ENCODE measurements around the gene NRP2.
A peak's percentile ranks its signal among the peaks of the same experiment; 100 is the strongest.

The NRP2 gene

GRCh38 chr2:205781244-205781931 is 99.1 kb downstream of the NRP2 start:
- DNase-seq: no peak

GRCh38 chr2:205782941-205783340 is 100.6 kb downstream of the NRP2 start:
- no peak for DNase-seq

GRCh38 chr2:205783872-205784499 is 101.7 kb downstream of the NRP2 start:
- no peak for DNase-seq

- DNase-seq: no peak
Measured at GRCh38 chr2:205785507-205786260, 103.4 kb downstream of the NRP2 start.

GRCh38 chr2:205786976-205787375 is 104.7 kb downstream of the NRP2 start:
- no peak for DNase-seq

GRCh38 chr2:205787761-205788160 is 105.5 kb downstream of the NRP2 start:
- no peak for DNase-seq

GRCh38 chr2:205789906-205790305 is 107.6 kb downstream of the NRP2 start:
- no peak for DNase-seq

GRCh38 chr2:205792908-205793307 is 110.6 kb downstream of the NRP2 start:
- no peak for DNase-seq

GRCh38 chr2:205796805-205797313 is 114.6 kb downstream of the NRP2 start:
- DNase-seq: no peak

GRCh38 chr2:205797866-205798265 is 115.6 kb downstream of the NRP2 start:
- no peak for DNase-seq

GRCh38 chr2:205800224-205800623 is 117.9 kb downstream of the NRP2 start:
- no peak for DNase-seq

GRCh38 chr2:205800773-205801172 is 118.5 kb downstream of the NRP2 start:
- DNase-seq: peak; percentile 14

GRCh38 chr2:205802065-205802464 is 119.8 kb downstream of the NRP2 start:
- no peak for DNase-seq

- DNase-seq: no peak
Measured at GRCh38 chr2:205802941-205803340, 120.6 kb downstream of the NRP2 start.

- DNase-seq: no peak
Measured at GRCh38 chr2:205803500-205803899, 121.2 kb downstream of the NRP2 start.

- no peak for DNase-seq
Measured at GRCh38 chr2:205805136-205805535, 122.8 kb downstream of the NRP2 start.

- DNase-seq: no peak
Measured at GRCh38 chr2:205806143-205806905, 124.0 kb downstream of the NRP2 start.

GRCh38 chr2:205807229-205807628 is 124.9 kb downstream of the NRP2 start:
- DNase-seq: no peak

- no peak for DNase-seq
Measured at GRCh38 chr2:205807758-205808157, 125.5 kb downstream of the NRP2 start.

- DNase-seq: no peak
Measured at GRCh38 chr2:205808486-205809121, 126.3 kb downstream of the NRP2 start.

- peak; percentile 28 for DNase-seq
Measured at GRCh38 chr2:205811387-205811786, 129.1 kb downstream of the NRP2 start.

- no peak for DNase-seq
Measured at GRCh38 chr2:205814039-205814364, 131.7 kb downstream of the NRP2 start.

- no peak for DNase-seq
Measured at GRCh38 chr2:205815673-205816072, 133.4 kb downstream of the NRP2 start.

Data from NCI-H226 (cell line).